Caco-2 (cell line): ENCODE data around the gene EPHX1. TPM values are rescaled to one million over a fixed set of nuclear protein-coding genes. Genes with fewer than 3 reads are reported as not detected.

Experiments used
- BruUV-seq: library from RNA; stranded (reverse); fragments of 400-500 nt; replicated peaks from 2 replicates; lab custom pipeline; 2021; lab: Mats Ljungman, UMichigan
- CTCF ChIA-PET: fragments of 300-600 bp; sonication (Branson Sonifier 250); formaldehyde crosslinking; loops from one replicate; lab custom pipeline; 2022; ENCODE audit warnings: antibody characterized with exemption; lab: Charles Lee
- POLR2A ChIA-PET: fragments of 300-600 bp; sonication (Branson Sonifier 250); formaldehyde crosslinking; loops from one replicate; lab custom pipeline; 2022; ENCODE audit warnings: antibody characterized with exemption; lab: Charles Lee
- DNase-seq, 2 experiments: peaks; one replicate each; pipeline versions ENCODE4 v3.0.0 to v3.0.0-alpha.2; 2020 to 2022
- H3K27me3 ChIP-seq: replicated peaks from 2 replicates; pipeline ENCODE4 v1.6.0; 2011; ENCODE audit warnings: low read length; ENCODE audit not compliant: control insufficient read depth, insufficient read depth
- H3K36me3 ChIP-seq: 2 replicates; pipeline ENCODE4 v1.5.1; 2011; ENCODE audit warnings: low read length; ENCODE audit not compliant: control insufficient read depth, insufficient read depth
- H3K4me1 ChIP-seq: fragments of 250-450 bp; sonication (Bioruptor Pico); 2 replicates; pipeline ENCODE4 v1.5.1; 2020; ENCODE audit warnings: mild to moderate bottlenecking
- H3K4me3 ChIP-seq: 2 replicates; pipeline ENCODE4 v1.5.1; 2011; ENCODE audit warnings: low read depth, mild to moderate bottlenecking, control low read depth, low read length
- H3K9me3 ChIP-seq: fragments of 250-450 bp; sonication (Bioruptor Pico); 2 replicates; pipeline ENCODE4 v1.5.1; 2020; ENCODE audit warnings: mild to moderate bottlenecking, moderate library complexity
- H3K27ac Mint-ChIP-seq: one replicate; pipeline ENCODE4 v1.8.0; 2022; ENCODE audit warnings: mixed read lengths; ENCODE audit not compliant: unreplicated experiment
- H3K27me3 Mint-ChIP-seq: one replicate; pipeline ENCODE4 v1.8.0; 2022; ENCODE audit warnings: mixed read lengths; ENCODE audit not compliant: insufficient read depth, unreplicated experiment
- H3K36me3 Mint-ChIP-seq: one replicate; pipeline ENCODE4 v1.8.0; 2022; ENCODE audit warnings: mild to moderate bottlenecking, mixed read lengths; ENCODE audit not compliant: insufficient read depth, unreplicated experiment
- H3K4me1 Mint-ChIP-seq: one replicate; pipeline ENCODE4 v1.8.0; 2022; ENCODE audit warnings: low read depth, mixed read lengths; ENCODE audit not compliant: unreplicated experiment
- H3K4me3 Mint-ChIP-seq: one replicate; pipeline ENCODE4 v1.8.0; 2022; ENCODE audit warnings: mild to moderate bottlenecking, moderate library complexity, mixed read lengths; ENCODE audit not compliant: unreplicated experiment
- H3K9me3 Mint-ChIP-seq: one replicate; pipeline ENCODE4 v1.8.0; 2022; ENCODE audit warnings: mixed read lengths; ENCODE audit not compliant: unreplicated experiment
- intact Hi-C: fragments of 100-400 bp; cut with micrococcal nuclease; formaldehyde crosslinking; loops from one replicate; pipeline ENCODE4 v1.10.0; 2022; ENCODE audit not compliant: unreplicated experiment
- total RNA-seq: library from RNA; stranded (reverse); gene quantifications from 2 replicates; pipeline ENCODE4 v1.2.3, GENCODE V29; 2022
- TF ChIP-seq, protein P1 (sequence below), 2 experiments: fragments of 200-600 bp in 1 of 2; IDR thresholded peaks; 1 replicate in 1 of 2; 2 replicates in 1 of 2; pipeline versions ENCODE4 v1.5.1 to v1.8.0; 2011 to 2022; ENCODE audit warnings: antibody characterized with exemption in 1 of 2, control low read depth in 1 of 2, inconsistent platforms in 1 of 2, low read depth in 1 of 2, low read length in 1 of 2, mild to moderate bottlenecking in 1 of 2, moderate library complexity in 1 of 2; ENCODE audit not compliant: insufficient read depth in 1 of 2, severe bottlenecking in 1 of 2, unreplicated experiment in 1 of 2

Gene EPHX1
- total RNA-seq, 1 experiment from 2014 or later = 88.5 TPM

DNA sequence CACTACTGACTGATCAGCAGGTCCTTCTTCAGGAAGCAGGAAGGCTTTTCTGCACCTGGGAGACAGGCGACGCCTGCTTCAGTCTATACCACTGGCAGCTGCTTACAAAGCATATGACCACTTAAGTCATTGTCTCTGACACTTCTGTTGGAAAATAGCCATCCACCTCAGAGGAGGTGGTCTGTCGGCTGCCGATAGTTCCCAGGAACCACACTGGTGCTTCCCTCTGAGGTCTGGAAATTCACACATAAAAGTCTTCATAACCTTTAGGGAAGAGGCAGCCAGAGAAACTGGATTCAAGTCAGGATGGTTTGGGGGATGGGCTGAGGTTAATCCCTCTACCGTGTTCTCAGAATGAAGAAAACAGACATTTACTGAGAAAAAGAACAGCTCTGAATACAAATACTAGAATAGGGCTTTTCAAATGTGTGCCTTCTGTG is 47.9 kb upstream of the EPHX1 start:
- ChIA-PET CTCF (no interaction called here), POLR2A (interaction anchor here (0.6 kb wide), 1 partner anchor 15 kb away, joined by 4 read pairs; no protein-coding TSS in a partner anchor)
- Mint-ChIP-seq H3K27ac (peak overlapping the region; percentile 67), H3K9me3 (no peaks in the 10 kb centered on the region), H3K4me3 (peak overlapping the region; percentile 50), H3K4me1 (peaks cover 36% of the 10 kb centered on the region), H3K36me3 (peaks cover 5% of the 10 kb centered on the region), H3K27me3 (no peaks in the 10 kb centered on the region)
- H3K27me3 ChIP-seq = no peaks in the 10 kb centered on the region
- no peak for DNase-seq
- TSS peak; percentile 38 for BruUV-seq
- no peak overlapping the region for H3K4me3 ChIP-seq
- TF ChIP-seq, protein P1, sequence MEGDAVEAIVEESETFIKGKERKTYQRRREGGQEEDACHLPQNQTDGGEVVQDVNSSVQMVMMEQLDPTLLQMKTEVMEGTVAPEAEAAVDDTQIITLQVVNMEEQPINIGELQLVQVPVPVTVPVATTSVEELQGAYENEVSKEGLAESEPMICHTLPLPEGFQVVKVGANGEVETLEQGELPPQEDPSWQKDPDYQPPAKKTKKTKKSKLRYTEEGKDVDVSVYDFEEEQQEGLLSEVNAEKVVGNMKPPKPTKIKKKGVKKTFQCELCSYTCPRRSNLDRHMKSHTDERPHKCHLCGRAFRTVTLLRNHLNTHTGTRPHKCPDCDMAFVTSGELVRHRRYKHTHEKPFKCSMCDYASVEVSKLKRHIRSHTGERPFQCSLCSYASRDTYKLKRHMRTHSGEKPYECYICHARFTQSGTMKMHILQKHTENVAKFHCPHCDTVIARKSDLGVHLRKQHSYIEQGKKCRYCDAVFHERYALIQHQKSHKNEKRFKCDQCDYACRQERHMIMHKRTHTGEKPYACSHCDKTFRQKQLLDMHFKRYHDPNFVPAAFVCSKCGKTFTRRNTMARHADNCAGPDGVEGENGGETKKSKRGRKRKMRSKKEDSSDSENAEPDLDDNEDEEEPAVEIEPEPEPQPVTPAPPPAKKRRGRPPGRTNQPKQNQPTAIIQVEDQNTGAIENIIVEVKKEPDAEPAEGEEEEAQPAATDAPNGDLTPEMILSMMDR (IDR thresholded peaks at IDR 0.05; ENCODE audit: insufficient read depth in 1 of 2, low read depth in 1 of 2, low read length in 1 of 2, severe bottlenecking in 1 of 2, unreplicated experiment in 1 of 2) = no peak
- H3K4me1 ChIP-seq = peaks cover 40% of the 10 kb centered on the region
- intact Hi-C loops = loop anchor here (5.0 kb wide), 1 partner anchor 60 kb away; no protein-coding TSS in a partner anchor
- no peaks in the 10 kb centered on the region for H3K36me3 ChIP-seq
- H3K9me3 ChIP-seq = no peaks in the 10 kb centered on the region

DNA sequence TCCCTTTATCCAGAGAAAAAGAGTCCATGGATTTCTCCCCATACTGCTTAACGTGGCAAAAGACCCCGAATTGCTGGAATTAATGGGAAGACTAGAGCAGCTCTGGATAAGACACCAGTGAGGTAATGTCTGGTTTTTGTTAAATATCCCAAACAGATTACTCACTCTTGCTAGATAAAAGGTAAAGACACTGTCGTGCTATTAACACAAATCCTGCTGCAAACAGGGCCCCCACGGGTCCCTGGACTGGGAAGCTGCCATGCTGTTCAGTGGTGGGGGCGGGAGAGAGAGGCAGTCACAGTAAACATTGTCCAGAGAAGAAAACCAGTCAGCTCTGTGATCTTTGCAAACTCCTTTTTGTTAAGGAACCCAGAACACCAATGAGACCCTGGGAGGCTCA is 47.5 kb upstream of the EPHX1 start:
- no peaks in the 10 kb centered on the region for H3K9me3 Mint-ChIP-seq
- ChIA-PET CTCF (interaction anchor here (0.6 kb wide), 1 partner anchor 188 kb away, joined by 3 read pairs; no protein-coding TSS in a partner anchor), POLR2A (interaction anchor here (0.6 kb wide), 1 partner anchor 15 kb away, joined by 4 read pairs; no protein-coding TSS in a partner anchor)
- Histone ChIP-seq H3K4me3 (no peak overlapping the region), H3K9me3 (no peaks in the 10 kb centered on the region), H3K4me1 (peaks cover 43% of the 10 kb centered on the region), H3K36me3 (no peaks in the 10 kb centered on the region), H3K27me3 (no peaks in the 10 kb centered on the region)
- DNase-seq = peak in 1 of 2 experiments; percentile 59
- TF ChIP-seq, protein P1 (IDR thresholded peaks at IDR 0.05; ENCODE audit: insufficient read depth in 1 of 2, low read depth in 1 of 2, low read length in 1 of 2, severe bottlenecking in 1 of 2, unreplicated experiment in 1 of 2) = no peak
- intact Hi-C loops = loop anchor here (5.0 kb wide), 1 partner anchor 60 kb away; no protein-coding TSS in a partner anchor
- BruUV-seq = no TSS peak
- peaks cover 5% of the 10 kb centered on the region for H3K36me3 Mint-ChIP-seq
- no peaks in the 10 kb centered on the region for H3K27me3 Mint-ChIP-seq
- H3K4me1 Mint-ChIP-seq = peaks cover 36% of the 10 kb centered on the region
- peak overlapping the region; percentile 67 for H3K27ac Mint-ChIP-seq
- H3K4me3 Mint-ChIP-seq = peak overlapping the region; percentile 50

DNA sequence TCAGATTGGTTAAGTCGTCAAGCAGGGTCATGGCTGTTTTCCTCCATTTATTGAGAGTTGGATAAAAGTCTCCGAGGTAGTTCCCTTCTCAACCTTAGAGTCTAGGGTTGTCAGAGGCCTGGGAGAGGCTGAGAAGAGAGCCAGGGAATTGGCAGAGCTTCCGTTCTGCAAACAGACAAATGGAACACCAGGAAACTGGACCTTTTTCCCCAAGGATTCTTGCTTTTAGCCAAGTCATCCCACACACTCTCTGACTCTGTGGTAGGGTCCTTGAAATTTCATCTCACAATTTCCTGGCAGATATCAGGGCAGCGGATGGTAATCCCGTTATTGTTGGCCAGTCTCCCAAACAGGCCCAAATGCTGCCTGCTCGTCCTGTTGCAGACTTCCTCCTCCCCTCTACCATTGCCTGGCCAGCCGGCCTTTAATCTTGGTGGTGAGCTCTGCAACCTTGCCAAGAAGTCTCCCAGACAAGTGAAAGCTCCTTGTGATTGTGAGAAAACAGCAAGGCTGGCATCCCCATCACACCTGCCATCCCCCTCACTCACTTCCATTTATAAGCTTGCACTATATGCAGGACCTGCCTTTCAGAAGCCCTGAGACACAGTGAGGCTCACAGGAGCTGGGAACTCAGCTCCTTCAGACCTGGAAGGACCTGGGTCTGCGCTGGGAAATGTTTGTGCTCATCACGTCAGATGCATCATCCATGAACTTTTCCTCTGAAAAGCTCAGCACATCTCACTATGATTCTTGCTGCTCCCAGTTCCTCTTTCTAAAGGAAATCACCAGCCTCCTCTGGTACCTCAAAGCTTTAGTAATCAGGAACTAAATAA is 46.0 kb upstream of the EPHX1 start:
- CTCF ChIA-PET = interaction anchor here (0.7 kb wide), 1 partner anchor 14 kb away, joined by 4 read pairs; the partner anchor contains the start of gene SRP9
- DNase-seq = no peak
- Mint-ChIP-seq H3K36me3 (peaks cover 5% of the 10 kb centered on the region), H3K4me3 (no peak overlapping the region), H3K27ac (no peak overlapping the region), H3K9me3 (no peaks in the 10 kb centered on the region), H3K27me3 (no peaks in the 10 kb centered on the region), H3K4me1 (peaks cover 42% of the 10 kb centered on the region)
- Histone ChIP-seq H3K36me3 (no peaks in the 10 kb centered on the region), H3K9me3 (no peaks in the 10 kb centered on the region), H3K27me3 (no peaks in the 10 kb centered on the region), H3K4me1 (peaks cover 52% of the 10 kb centered on the region), H3K4me3 (no peak overlapping the region)
- BruUV-seq = no TSS peak
- TF ChIP-seq, protein P1 (IDR thresholded peaks at IDR 0.05; ENCODE audit: insufficient read depth in 1 of 2, low read depth in 1 of 2, low read length in 1 of 2, severe bottlenecking in 1 of 2, unreplicated experiment in 1 of 2) = no peak
- POLR2A ChIA-PET = interaction anchor here (0.6 to 0.7 kb wide), 2 partner anchors 18 to 307 kb away, joined by 3 to 11 read pairs; no protein-coding TSS in a partner anchor
- intact Hi-C loops = loop anchor here (5.0 kb wide), 1 partner anchor 62 kb away; no protein-coding TSS in a partner anchor
